H9 (cell line): ENCODE results near the gene FBXO10. TPM values are rescaled to one million over a fixed set of nuclear protein-coding genes. Genes with fewer than 3 reads are reported as not detected.

Experiments
- DNase-seq: peaks from one replicate; pipeline ENCODE4 v3.0.0-alpha.2; 2017
- H2AFZ ChIP-seq: one replicate; pipeline ENCODE4 v1.6.1; 2013; ENCODE audit warnings: mild to moderate bottlenecking, low read length, control low read depth, moderate library complexity
- H2AK5ac ChIP-seq: 2 replicates; pipeline ENCODE4 v1.6.1; 2013; ENCODE audit warnings: low read length, control low read depth, mixed read lengths; ENCODE audit not compliant: insufficient read length
- H2BK120ac ChIP-seq: one replicate; pipeline ENCODE4 v1.6.1; 2013; ENCODE audit warnings: low read depth, mild to moderate bottlenecking, low read length, control low read depth, inconsistent platforms; ENCODE audit not compliant: poor library complexity, severe bottlenecking
- H2BK12ac ChIP-seq: 2 replicates; pipeline ENCODE4 v1.6.1; 2013; ENCODE audit warnings: low read length, control low read depth, mixed read lengths, low read depth; ENCODE audit not compliant: insufficient read length
- H2BK15ac ChIP-seq: 2 replicates; pipeline ENCODE4 v1.6.1; 2013; ENCODE audit warnings: low read depth, low read length, control low read depth
- H2BK20ac ChIP-seq: one replicate; pipeline ENCODE4 v1.6.1; 2013; ENCODE audit warnings: low read depth, mild to moderate bottlenecking, low read length, control low read depth, inconsistent platforms; ENCODE audit not compliant: poor library complexity, severe bottlenecking
- H2BK5ac ChIP-seq: 2 replicates; pipeline ENCODE4 v1.6.1; 2013; ENCODE audit warnings: low read length, control low read depth, mixed read lengths; ENCODE audit not compliant: insufficient read length
- H3K14ac ChIP-seq: 2 replicates; pipeline ENCODE4 v1.6.1; 2013; ENCODE audit warnings: low read length, control low read depth; ENCODE audit not compliant: insufficient read depth
- H3K18ac ChIP-seq: 2 replicates; pipeline ENCODE4 v1.6.1; 2013; ENCODE audit warnings: low read depth, mild to moderate bottlenecking, mixed read lengths, low read length, control low read depth; ENCODE audit not compliant: insufficient read length
- H3K23ac ChIP-seq: 2 replicates; pipeline ENCODE4 v1.6.1; 2013; ENCODE audit warnings: low read length, control low read depth, mixed read lengths, low read depth; ENCODE audit not compliant: insufficient read length
- H3K23me2 ChIP-seq: 2 replicates; pipeline ENCODE4 v1.6.1; 2013; ENCODE audit warnings: low read depth, mild to moderate bottlenecking, mixed read lengths, low read length, control low read depth; ENCODE audit not compliant: insufficient read length, poor library complexity, severe bottlenecking
- H3K27ac ChIP-seq: 2 replicates; pipeline ENCODE4 v1.5.1; 2013; ENCODE audit warnings: low read length, control low read depth, mixed read lengths, low read depth; ENCODE audit not compliant: insufficient read length
- H3K27me3 ChIP-seq: 2 replicates; pipeline ENCODE4 v1.6.1; 2013; ENCODE audit warnings: low read length, control low read depth, inconsistent platforms; ENCODE audit not compliant: insufficient read depth
- H3K4ac ChIP-seq: 2 replicates; pipeline ENCODE4 v1.6.1; 2013; ENCODE audit warnings: low read depth, mild to moderate bottlenecking, control low read depth, inconsistent platforms, low read length, moderate library complexity
- H3K4me1 ChIP-seq: 2 replicates; pipeline ENCODE4 v1.6.1; 2013; ENCODE audit warnings: low read length, control low read depth, inconsistent platforms; ENCODE audit not compliant: insufficient read depth
- H3K4me2 ChIP-seq: 2 replicates; pipeline ENCODE4 v1.6.1; 2013; ENCODE audit warnings: low read length, control low read depth, mixed read lengths; ENCODE audit not compliant: insufficient read length, insufficient read depth
- H3K56ac ChIP-seq: 2 replicates; pipeline ENCODE4 v1.6.1; 2013; ENCODE audit warnings: low read depth, mild to moderate bottlenecking, mixed read lengths, low read length, control low read depth; ENCODE audit not compliant: insufficient read length
- H3K79me1 ChIP-seq: 2 replicates; pipeline ENCODE4 v1.6.1; 2013; ENCODE audit warnings: low read depth, mild to moderate bottlenecking, moderate library complexity, low read length, control low read depth, inconsistent platforms; ENCODE audit not compliant: insufficient read depth, poor library complexity, severe bottlenecking
- H3K79me2 ChIP-seq: 2 replicates; pipeline ENCODE4 v1.6.1; 2013; ENCODE audit warnings: low read length, control low read depth, inconsistent platforms; ENCODE audit not compliant: insufficient read depth
- H3K9ac ChIP-seq: 2 replicates; pipeline ENCODE4 v1.6.1; 2013; ENCODE audit warnings: low read length, control low read depth, mixed read lengths; ENCODE audit not compliant: insufficient read length; ENCODE audit errors: extremely low read depth
- H3K9me3 ChIP-seq: one replicate; pipeline ENCODE4 v1.6.1; 2013; ENCODE audit warnings: low read depth, low read length, inconsistent platforms; ENCODE audit not compliant: control insufficient read depth
- H3T11ph ChIP-seq: one replicate; pipeline ENCODE4 v1.6.1; 2013; ENCODE audit warnings: mild to moderate bottlenecking, low read length, control low read depth, inconsistent platforms
- H4K20me1 ChIP-seq: one replicate; pipeline ENCODE4 v1.6.1; 2013; ENCODE audit not compliant: control insufficient read depth, insufficient read length, insufficient read depth
- H4K5ac ChIP-seq: 2 replicates; pipeline ENCODE4 v1.6.1; 2013; ENCODE audit warnings: low read depth, mild to moderate bottlenecking, mixed read lengths, low read length, control low read depth; ENCODE audit not compliant: insufficient read length
- H4K8ac ChIP-seq: replicated peaks from 2 replicates; pipeline ENCODE4 v1.6.1; 2013; ENCODE audit warnings: low read length, control low read depth, mixed read lengths, low read depth; ENCODE audit not compliant: insufficient read length
- H4K91ac ChIP-seq: 2 replicates; pipeline ENCODE4 v1.6.1; 2013; ENCODE audit warnings: low read depth, mild to moderate bottlenecking, moderate library complexity, mixed read lengths, low read length, control low read depth; ENCODE audit not compliant: insufficient read length
- H3K27ac Mint-ChIP-seq, 3 experiments: 2 replicates in 2 of 3; 3 replicates in 1 of 3; pipeline ENCODE4 v1.8.0; 2020 to 2021; ENCODE audit warnings: mixed read lengths in 3 of 3, mild to moderate bottlenecking in 1 of 3, moderate library complexity in 1 of 3
- H3K27me3 Mint-ChIP-seq: 2 replicates; pipeline ENCODE4 v1.8.0; 2021; ENCODE audit warnings: low read depth, mild to moderate bottlenecking, moderate library complexity, mixed read lengths
- H3K36me3 Mint-ChIP-seq, 3 experiments: 2 replicates in 2 of 3; 3 replicates in 1 of 3; pipeline ENCODE4 v1.8.0; 2020 to 2021; ENCODE audit warnings: low read depth in 3 of 3, mixed read lengths in 3 of 3; ENCODE audit not compliant: insufficient read depth in 1 of 3
- H3K4me1 Mint-ChIP-seq, 2 experiments: 2 replicates each; pipeline ENCODE4 v1.8.0; 2020; ENCODE audit warnings: mixed read lengths in 2 of 2
- H3K4me3 Mint-ChIP-seq, 2 experiments: 2 replicates in 1 of 2; 3 replicates in 1 of 2; pipeline ENCODE4 v1.8.0; 2020 to 2021; ENCODE audit warnings: mild to moderate bottlenecking in 2 of 2, mixed read lengths in 2 of 2, moderate library complexity in 1 of 2
- H3K9me3 Mint-ChIP-seq, 2 experiments: 2 replicates in 1 of 2; 3 replicates in 1 of 2; pipeline ENCODE4 v1.8.0; 2020; ENCODE audit warnings: mild to moderate bottlenecking in 2 of 2, mixed read lengths in 2 of 2, moderate library complexity in 1 of 2
- CTCF ChIP-seq: fragments of 200-600 bp; sonication (generic); conservative IDR thresholded peaks from 3 replicates; pipeline ENCODE4 v1.8.0; 2021; ENCODE audit warnings: antibody characterized with exemption, mild to moderate bottlenecking
- WGBS: extraction: QIAGEN DNeasy Blood & Tissue Kit; methylation state at CpG from one replicate; pipeline ENCODE4 v1.1.7; 2013; ENCODE audit warnings: missing lambda C conversion rate, low lambda C conversion rate, mixed read lengths; ENCODE audit not compliant: insufficient read length; ENCODE audit errors: extremely low coverage; 5-methylcytosine and 5-hydroxymethylcytosine counted together
- total RNA-seq: library from RNA; stranded (reverse); gene quantifications from 2 replicates; pipeline ENCODE4 v1.2.1, GENCODE V29; 2021

Gene FBXO10
- total RNA-seq, 1 experiment from 2014 or later = 16.8 TPM

DNA sequence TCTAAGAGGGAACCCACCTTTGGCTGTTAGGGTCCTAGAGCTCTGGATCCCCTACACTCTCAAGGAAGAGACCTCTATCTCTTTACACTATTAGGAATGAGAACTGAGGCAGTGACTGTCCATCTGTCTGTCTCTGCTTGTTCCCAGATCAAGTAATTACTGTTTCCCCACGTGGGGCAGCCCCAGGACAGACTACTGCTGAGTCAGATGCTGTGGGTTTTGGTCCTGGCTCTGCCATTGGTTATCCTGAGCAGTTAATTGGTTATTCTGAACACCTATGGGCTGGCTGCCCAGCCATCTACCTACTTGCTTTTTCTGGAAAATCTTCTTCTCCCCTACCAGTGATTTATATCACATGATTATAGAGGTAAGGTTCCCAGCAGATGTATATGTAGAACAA, 33.3 kb downstream of the FBXO10 start:
- H3K9ac ChIP-seq = no peak overlapping the region
- Mint-ChIP-seq H3K4me1 (no peaks in the 10 kb centered on the region), H3K27ac (no peak overlapping the region; a peak in 1 of 7 replicates), H3K9me3 (no peaks in the 10 kb centered on the region), H3K36me3 (peaks cover 8 to 31% (median 30%) of the 10 kb centered on the region in 3 experiments; a peak in 6 of 7 replicates), H3K4me3 (no peak overlapping the region), H3K27me3 (no peaks in the 10 kb centered on the region)
- H3K9me3 ChIP-seq = no peaks in the 10 kb centered on the region
- no peak overlapping the region for H3K18ac ChIP-seq
- H3K79me2 ChIP-seq = no peaks in the 10 kb centered on the region
- no peak overlapping the region for H3K56ac ChIP-seq
- H4K91ac ChIP-seq = no peak overlapping the region
- H2BK12ac ChIP-seq = no peak overlapping the region
- no peak overlapping the region for H3K23ac ChIP-seq
- H3T11ph ChIP-seq = no peak overlapping the region
- H3K79me1 ChIP-seq = no peaks in the 10 kb centered on the region
- H4K20me1 ChIP-seq = no peaks in the 10 kb centered on the region
- no peak overlapping the region for H3K14ac ChIP-seq
- no peak overlapping the region for H2BK15ac ChIP-seq
- no peak overlapping the region for H4K8ac ChIP-seq
- H3K27ac ChIP-seq = no peak overlapping the region
- no peak overlapping the region for H3K4ac ChIP-seq
- no peaks in the 10 kb centered on the region for H3K4me1 ChIP-seq
- no peaks in the 10 kb centered on the region for H3K27me3 ChIP-seq
- H3K4me2 ChIP-seq = no peak overlapping the region
- H2BK5ac ChIP-seq = no peak overlapping the region
- no peak overlapping the region for H4K5ac ChIP-seq
- no peak overlapping the region for H2BK120ac ChIP-seq
- no peaks in the 10 kb centered on the region for H3K23me2 ChIP-seq
- no peak overlapping the region for H2BK20ac ChIP-seq
- no peak for TF ChIP-seq CTCF
- no peak for DNase-seq
- no CpG with 5 or more reads among the region's 1 CpG for WGBS
- no peak overlapping the region for H2AFZ ChIP-seq
- H2AK5ac ChIP-seq = no peak overlapping the region
